ENCODE data around the gene MPRIP. TPM values are rescaled to one million over a fixed set of nuclear protein-coding genes. Genes with fewer than 3 reads are reported as not detected.

The MPRIP gene
- total RNA-seq, 1 experiment from 2014 or later = 284 TPM

DNA sequence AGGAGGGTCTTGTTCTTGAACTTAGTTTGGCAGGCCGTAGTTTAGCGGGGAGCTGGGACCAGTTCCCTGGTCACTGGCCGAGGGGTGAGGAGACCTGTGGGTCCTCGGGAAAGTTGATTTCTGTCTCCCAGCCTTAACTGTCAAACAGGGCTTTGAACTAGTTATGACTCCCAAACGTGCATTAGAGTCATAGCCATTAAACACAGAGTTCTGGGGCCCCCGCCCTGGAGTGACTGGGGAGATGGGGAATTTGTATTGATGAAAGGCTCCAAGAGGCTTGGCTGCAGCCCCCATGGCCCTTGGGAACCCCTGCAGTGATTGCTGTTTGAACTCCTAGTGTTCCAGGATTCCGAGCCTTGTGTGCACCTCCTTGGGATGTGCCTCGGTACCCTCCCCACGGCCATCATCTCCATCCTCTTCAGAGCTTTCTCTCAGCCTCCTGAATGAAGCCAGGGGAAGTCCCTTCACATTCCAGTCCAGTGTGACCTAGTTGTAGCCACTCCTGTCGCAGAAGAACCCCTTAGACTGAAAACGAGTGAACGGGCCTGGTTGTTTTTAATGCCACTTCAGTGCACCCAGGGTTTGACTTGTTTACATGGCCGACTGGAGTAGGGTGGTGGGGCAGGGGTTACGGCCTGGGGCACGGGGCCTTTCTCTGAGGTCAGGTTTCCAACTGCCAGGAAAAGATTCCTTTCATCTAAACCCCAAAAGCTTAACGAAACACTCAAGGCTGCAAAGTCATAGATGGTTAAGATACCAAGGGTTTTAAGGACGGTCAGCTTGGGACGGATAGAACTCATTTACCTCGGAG lies 1.4 kb downstream of the MPRIP start:
- peaks cover 25% of the 10 kb centered on the region for H3K36me3 Mint-ChIP-seq (ENCODE audit: insufficient read depth, unreplicated experiment)
- CTCF ChIA-PET = interaction anchor here (0.5 to 4.8 kb wide), 2 partner anchors 15 to 24 kb away, joined by 3 to 29 read pairs; no protein-coding TSS in a partner anchor
- TF ChIP-seq, protein P1, sequence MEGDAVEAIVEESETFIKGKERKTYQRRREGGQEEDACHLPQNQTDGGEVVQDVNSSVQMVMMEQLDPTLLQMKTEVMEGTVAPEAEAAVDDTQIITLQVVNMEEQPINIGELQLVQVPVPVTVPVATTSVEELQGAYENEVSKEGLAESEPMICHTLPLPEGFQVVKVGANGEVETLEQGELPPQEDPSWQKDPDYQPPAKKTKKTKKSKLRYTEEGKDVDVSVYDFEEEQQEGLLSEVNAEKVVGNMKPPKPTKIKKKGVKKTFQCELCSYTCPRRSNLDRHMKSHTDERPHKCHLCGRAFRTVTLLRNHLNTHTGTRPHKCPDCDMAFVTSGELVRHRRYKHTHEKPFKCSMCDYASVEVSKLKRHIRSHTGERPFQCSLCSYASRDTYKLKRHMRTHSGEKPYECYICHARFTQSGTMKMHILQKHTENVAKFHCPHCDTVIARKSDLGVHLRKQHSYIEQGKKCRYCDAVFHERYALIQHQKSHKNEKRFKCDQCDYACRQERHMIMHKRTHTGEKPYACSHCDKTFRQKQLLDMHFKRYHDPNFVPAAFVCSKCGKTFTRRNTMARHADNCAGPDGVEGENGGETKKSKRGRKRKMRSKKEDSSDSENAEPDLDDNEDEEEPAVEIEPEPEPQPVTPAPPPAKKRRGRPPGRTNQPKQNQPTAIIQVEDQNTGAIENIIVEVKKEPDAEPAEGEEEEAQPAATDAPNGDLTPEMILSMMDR (IDR thresholded peaks at IDR 0.05; ENCODE audit: insufficient read depth in 1 of 2, low read depth in 1 of 2, low read length in 1 of 2, severe bottlenecking in 1 of 2, unreplicated experiment in 1 of 2) = no peak
- Histone ChIP-seq H3K4me3 (ENCODE audit: low read depth, low read length) (peak overlapping the region; percentile 92), H3K36me3 (ENCODE audit: control insufficient read depth, insufficient read depth, low read length) (no peaks in the 10 kb centered on the region), H3K27me3 (replicated peaks; ENCODE audit: control insufficient read depth, insufficient read depth, low read length) (no peaks in the 10 kb centered on the region), H3K9me3 (no peaks in the 10 kb centered on the region), H3K4me1 (peaks cover 26% of the 10 kb centered on the region)
- no peaks in the 10 kb centered on the region for H3K27me3 Mint-ChIP-seq (ENCODE audit: insufficient read depth, unreplicated experiment)
- H3K9me3 Mint-ChIP-seq (ENCODE audit: unreplicated experiment) = no peaks in the 10 kb centered on the region
- intact Hi-C loops (cut with micrococcal nuclease; ENCODE audit: unreplicated experiment) = loop anchor here (2.0 to 5.0 kb wide), 3 partner anchors 19 to 51 kb away; no protein-coding TSS in a partner anchor
- H3K4me1 Mint-ChIP-seq (ENCODE audit: low read depth, unreplicated experiment) = peaks cover 44% of the 10 kb centered on the region
- BruUV-seq (replicated peaks) = no TSS peak
- DNase-seq = peak in 1 of 2 experiments; percentile 33
- peak overlapping the region; percentile 87 for H3K27ac Mint-ChIP-seq (ENCODE audit: unreplicated experiment)
- POLR2A ChIA-PET = interaction anchor here (0.6 to 3.0 kb wide), 3 partner anchors 15 to 237 kb away, joined by 3 to 23 read pairs (median 4); partner anchors contain the start of gene COPS3
- peak overlapping the region; percentile 95 for H3K4me3 Mint-ChIP-seq (ENCODE audit: unreplicated experiment)

DNA sequence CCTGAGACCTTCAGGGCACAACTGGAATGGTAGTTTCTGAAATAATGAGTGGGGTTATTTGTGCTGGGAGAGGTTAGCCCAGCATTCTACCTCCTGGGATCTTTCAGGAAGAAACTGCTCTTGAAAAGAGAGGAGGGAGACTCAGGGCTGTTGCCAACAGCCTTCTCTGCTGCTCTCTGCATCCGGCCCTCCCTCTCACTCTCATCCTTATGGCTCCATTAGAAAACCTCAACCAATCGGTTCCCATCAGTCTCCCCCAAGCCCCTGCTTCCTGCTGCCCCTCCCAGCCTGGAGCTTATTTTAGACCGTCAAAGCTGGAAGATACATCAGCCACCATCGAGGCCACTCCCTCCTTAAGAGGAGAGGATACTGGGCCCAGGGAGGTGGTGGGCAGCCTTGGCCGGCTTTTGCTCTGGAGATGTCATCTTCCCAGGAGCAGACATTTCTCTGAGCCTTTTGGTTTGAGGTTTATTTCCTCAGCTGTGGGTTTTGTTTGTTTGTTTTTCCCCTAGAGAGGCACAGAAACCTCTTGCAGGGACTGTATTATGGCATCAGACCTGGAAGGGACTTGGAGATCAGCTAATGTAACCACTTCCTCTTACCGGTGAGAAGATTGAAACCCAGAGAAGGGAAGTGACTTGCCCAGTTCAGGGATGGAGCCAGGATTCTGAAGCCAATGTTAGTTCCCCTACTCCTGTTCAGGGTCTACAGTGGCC lies 2.7 kb downstream of the MPRIP start:
- H3K4me1 ChIP-seq = peaks cover 26% of the 10 kb centered on the region
- Mint-ChIP-seq H3K4me1 (ENCODE audit: low read depth, unreplicated experiment) (peaks cover 37% of the 10 kb centered on the region), H3K36me3 (ENCODE audit: insufficient read depth, unreplicated experiment) (peaks cover 25% of the 10 kb centered on the region), H3K4me3 (ENCODE audit: unreplicated experiment) (peak overlapping the region; percentile 95), H3K9me3 (ENCODE audit: unreplicated experiment) (no peaks in the 10 kb centered on the region), H3K27me3 (ENCODE audit: insufficient read depth, unreplicated experiment) (no peaks in the 10 kb centered on the region), H3K27ac (ENCODE audit: unreplicated experiment) (peak overlapping the region; percentile 87)
- peak in 1 of 2 experiments; percentile 7 for DNase-seq
- intact Hi-C loops (cut with micrococcal nuclease; ENCODE audit: unreplicated experiment) = loop anchor here (5.0 kb wide), 1 partner anchor 43 kb away; no protein-coding TSS in a partner anchor
- H3K27me3 ChIP-seq (replicated peaks; ENCODE audit: control insufficient read depth, insufficient read depth, low read length) = no peaks in the 10 kb centered on the region
- TF ChIP-seq, protein P1 (IDR thresholded peaks at IDR 0.05; ENCODE audit: insufficient read depth in 1 of 2, low read depth in 1 of 2, low read length in 1 of 2, severe bottlenecking in 1 of 2, unreplicated experiment in 1 of 2) = no peak
- no peaks in the 10 kb centered on the region for H3K36me3 ChIP-seq (ENCODE audit: control insufficient read depth, insufficient read depth, low read length)
- ChIA-PET CTCF (interaction anchor here (4.8 kb wide), 1 partner anchor 17 kb away, joined by 29 read pairs; no protein-coding TSS in a partner anchor), POLR2A (no interaction called here)
- no peaks in the 10 kb centered on the region for H3K9me3 ChIP-seq
- no TSS peak for BruUV-seq (replicated peaks)
- H3K4me3 ChIP-seq (ENCODE audit: low read depth, low read length) = no peak overlapping the region

DNA sequence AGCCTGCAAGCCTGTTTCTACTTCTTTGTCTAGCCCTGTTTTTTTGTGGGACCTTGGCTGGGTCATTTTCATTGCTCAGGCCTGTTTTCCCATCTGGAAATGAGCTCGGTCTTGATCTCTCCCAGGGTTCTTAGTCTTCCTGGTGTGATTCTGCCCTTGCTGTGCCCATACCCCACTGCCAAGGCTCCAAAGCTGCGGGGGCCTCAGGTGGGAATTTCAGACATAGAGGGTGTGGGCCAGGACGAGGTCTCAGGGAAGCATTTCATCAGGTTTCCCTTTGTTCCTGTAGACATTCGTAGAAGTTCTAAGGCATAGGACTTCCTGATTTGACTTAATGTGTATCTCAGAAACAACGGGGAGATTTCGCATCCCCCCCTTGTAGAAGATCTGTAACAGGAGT lies 5.8 kb downstream of the MPRIP start:
- peaks cover 34% of the 10 kb centered on the region for H3K36me3 Mint-ChIP-seq (ENCODE audit: insufficient read depth, unreplicated experiment)
- no peaks in the 10 kb centered on the region for H3K27me3 ChIP-seq (replicated peaks; ENCODE audit: control insufficient read depth, insufficient read depth, low read length)
- no peaks in the 10 kb centered on the region; the same call in 1 of the 2 replicates for H3K36me3 ChIP-seq (ENCODE audit: control insufficient read depth, insufficient read depth, low read length)
- no peaks in the 10 kb centered on the region for H3K9me3 Mint-ChIP-seq (ENCODE audit: unreplicated experiment)
- no peaks in the 10 kb centered on the region for H3K9me3 ChIP-seq
- no peaks in the 10 kb centered on the region for H3K27me3 Mint-ChIP-seq (ENCODE audit: insufficient read depth, unreplicated experiment)
- H3K27ac Mint-ChIP-seq (ENCODE audit: unreplicated experiment) = peak overlapping the region; percentile 16
- peaks cover 32% of the 10 kb centered on the region for H3K4me1 ChIP-seq
- intact Hi-C loops (cut with micrococcal nuclease; ENCODE audit: unreplicated experiment) = no loop called here
- POLR2A ChIA-PET = no interaction called here
- peak in 1 of 2 experiments; percentile 6 for DNase-seq
- no peak overlapping the region for H3K4me3 Mint-ChIP-seq (ENCODE audit: unreplicated experiment)
- CTCF ChIA-PET = no interaction called here
- TF ChIP-seq, protein P1 (IDR thresholded peaks at IDR 0.05; ENCODE audit: insufficient read depth in 1 of 2, low read depth in 1 of 2, low read length in 1 of 2, severe bottlenecking in 1 of 2, unreplicated experiment in 1 of 2) = no peak
- H3K4me3 ChIP-seq (ENCODE audit: low read depth, low read length) = no peak overlapping the region
- peaks cover 34% of the 10 kb centered on the region for H3K4me1 Mint-ChIP-seq (ENCODE audit: low read depth, unreplicated experiment)
- no TSS peak for BruUV-seq (replicated peaks)
